GM18907 (cell line): ENCODE measurements around the gene GTF2E1.
"Not testable (repeated sequence)": the region's sequence is repeated elsewhere in the genome, so short reads cannot be mapped to it uniquely, and the experiment has no call there.

Source experiments
- ATAC-seq: cut with Tn5 transposase; IDR thresholded peaks from one replicate; pipeline ENCODE4 v1.9.1; 2021; ENCODE audit warnings: mild to moderate bottlenecking, moderate library complexity; ENCODE audit not compliant: unreplicated experiment

The GTF2E1 gene

DNA sequence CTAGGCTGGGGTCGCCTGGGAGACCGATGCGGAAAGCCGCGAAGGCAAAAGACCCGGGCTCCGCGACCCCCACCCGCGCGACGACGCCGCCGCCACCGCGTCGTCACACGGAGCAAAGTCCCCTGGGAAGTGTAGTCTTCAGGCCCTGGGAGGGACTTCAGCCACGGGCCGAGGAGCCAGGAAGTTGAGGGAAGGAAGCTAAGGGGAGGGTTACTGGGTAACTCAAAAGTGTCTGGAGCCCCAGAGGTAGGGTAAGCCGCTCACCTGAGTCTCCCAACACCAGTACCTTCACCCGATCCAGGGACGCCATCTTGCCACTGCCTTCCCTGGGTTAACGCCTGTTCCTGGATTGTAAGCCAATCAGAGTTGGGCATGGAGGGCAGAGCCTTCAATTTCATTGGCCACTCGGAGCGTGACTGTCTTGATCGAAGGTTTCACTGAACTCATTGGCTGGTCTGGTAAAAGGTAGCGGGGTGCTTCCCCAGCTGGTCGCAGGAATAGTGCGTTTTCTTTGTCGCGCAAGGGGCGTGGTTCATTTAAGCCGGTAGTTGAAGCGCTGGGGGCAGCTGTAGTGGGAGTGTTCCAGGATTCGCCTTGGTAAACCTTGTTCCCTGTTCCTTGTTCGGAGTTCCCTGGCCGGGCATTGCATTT, at the start of gene GTF2E1, which contains the start of gene RABL3:
TSS of gene GTF2E1 (plus strand) at position 547 of the 651 bp plus-strand sequence. CDS start 7,809 bp downstream, outside the sequence.
TSS of gene RABL3 (minus strand) at position 319 of the 651 bp plus-strand sequence. CDS start at position 310, 9 bp downstream.
- peak; percentile 99 for ATAC-seq

- ATAC-seq = no peak
Observed at GRCh38 chr3:120693439-120694171, 48.9 kb upstream of the GTF2E1 start.

DNA sequence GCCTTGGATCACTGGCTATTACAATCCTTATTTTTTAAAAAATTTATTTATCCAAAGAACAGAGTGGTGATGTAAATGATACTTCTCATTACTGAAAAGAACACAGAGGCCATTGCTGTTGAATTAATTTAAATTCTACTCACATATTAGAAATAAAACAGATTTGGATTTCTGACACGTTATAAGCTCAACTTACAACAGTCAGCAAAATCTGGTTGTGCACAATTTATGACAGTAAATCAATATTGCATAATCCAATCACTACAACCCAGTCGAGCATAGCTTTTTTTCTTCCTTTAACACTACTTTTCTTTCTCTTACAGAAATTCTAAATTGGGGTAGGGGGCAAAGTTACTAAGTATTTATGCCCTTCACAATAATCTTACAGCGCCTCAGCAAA, 43.2 kb upstream of the GTF2E1 start:
- ATAC-seq = no peak

DNA sequence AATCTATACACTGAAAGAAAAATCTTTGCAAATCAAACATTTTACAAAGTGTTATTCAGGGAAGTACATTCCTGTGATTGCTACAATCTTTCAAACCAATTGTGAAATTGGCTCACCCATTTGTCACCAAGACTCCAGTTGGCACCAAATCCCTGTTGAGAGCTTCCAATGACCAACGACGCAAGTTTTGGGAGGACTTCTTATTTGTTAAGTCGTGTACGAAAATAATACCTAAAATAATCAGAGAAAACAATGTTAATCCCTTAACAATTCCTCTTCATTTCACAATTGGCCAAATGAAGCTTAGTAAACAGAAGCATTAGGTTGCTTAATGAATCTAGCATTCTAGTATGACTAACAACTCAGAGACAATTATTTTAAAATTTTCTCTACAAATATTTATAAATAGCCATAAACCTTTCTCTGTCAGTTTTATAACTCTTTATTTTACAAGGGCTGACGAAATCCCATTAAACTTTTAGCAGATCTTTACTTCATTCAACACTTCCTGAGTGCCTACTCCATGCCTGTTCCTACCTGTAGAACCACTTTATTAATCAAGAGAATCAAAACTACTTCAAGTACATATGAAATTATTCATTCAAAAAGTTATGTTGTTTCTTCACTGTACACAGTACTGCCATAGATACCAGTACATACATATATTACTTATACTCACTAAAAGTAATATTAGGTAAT, 36.5 kb upstream of the GTF2E1 start:
- no peak for ATAC-seq

GRCh38 chr3:120706950-120707349, 35.6 kb upstream of the GTF2E1 start:
- ATAC-seq = no peak

DNA sequence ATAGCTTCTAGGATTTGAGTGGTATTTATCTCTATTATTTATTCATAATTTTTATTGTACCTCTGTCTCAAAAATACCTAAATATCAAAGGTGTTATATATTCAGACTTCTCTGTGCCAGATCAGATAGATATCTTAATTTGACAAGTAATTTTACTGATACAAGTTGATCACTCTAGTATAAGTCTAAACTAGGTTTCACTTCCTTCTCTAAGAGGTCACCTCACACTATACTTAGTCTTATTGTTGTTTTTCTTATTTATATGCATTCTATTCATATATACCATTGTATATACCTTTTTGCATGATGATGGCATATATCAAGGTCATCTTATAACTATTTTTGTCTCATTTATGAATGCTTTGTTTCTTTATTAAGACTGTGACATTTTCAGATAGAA, 34.1 kb upstream of the GTF2E1 start:
- ATAC-seq = peak; percentile 79

GRCh38 chr3:120710369-120710768, 32.2 kb upstream of the GTF2E1 start:
- ATAC-seq = no peak

DNA sequence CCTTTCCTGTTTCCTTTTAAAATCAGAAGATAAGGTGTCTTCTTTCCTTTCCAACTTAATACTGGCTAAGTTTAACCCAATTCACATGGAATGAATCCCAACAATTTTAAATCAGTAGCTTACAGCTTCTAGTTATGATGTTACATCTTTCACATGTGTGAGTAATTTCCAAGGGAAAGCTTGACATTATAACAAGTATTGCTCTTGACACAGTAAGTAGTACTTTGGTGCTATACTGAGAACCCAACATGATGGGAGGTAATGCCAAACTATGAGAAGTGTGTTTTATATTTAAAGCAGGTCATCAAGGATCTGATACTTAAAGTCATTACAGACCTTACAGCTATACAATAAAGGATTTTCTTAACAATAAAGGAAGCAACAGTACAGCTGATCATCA, 29.3 kb upstream of the GTF2E1 start:
- ATAC-seq = no peak

DNA sequence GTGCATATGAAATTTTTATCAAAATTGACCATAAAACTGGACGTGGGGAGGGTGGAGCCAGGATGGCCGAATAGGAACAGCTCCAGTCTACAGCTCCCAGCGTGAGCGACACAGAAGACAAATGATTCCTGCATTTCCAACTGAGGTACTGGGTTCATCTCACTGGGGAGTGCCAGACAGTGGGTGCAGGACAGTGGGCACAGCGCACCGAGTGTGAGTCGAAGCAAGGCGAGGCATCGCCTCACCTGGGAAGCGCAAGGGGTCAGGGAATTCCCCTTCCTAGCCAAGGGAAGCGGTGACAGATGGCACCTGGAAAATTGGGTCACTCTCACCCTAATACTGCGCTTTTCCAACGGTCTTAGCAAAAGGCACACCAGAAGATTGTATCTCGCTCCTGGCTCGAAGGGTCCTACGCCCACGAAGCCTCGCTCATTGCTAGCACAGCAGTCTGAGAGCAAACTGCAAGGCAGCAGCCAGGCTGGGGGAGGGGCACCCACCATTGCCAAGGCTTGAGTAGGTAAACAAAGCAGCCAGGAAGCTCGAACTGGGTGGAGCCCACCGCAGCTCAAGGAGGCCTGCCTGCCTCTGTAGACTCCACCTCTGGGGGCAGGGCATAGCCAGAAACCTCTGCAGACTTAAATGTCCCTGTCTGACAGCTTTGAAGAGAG, 23.2 kb upstream of the GTF2E1 start:
- not testable (repeated sequence) for ATAC-seq

DNA sequence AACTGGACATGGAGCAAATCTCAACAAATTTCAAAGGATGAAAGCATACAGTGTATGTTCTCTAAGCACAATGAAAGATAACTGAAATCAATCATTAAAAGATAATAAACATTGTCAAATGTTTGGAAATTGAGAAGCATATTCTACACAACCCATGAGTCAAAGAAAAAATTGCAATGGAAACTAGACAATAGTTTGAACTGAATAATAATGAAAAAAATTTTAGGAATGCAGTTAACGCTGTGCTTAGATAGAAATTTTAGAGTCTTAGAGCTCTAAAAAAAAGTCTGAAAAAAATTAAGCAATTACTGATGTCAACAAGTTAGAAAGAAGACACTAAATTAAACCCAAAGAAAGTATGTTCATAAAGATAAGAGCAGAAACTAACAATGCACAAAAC, 15.8 kb upstream of the GTF2E1 start:
- ATAC-seq = no peak

- ATAC-seq = no peak
Observed at GRCh38 chr3:120730576-120731542, 11.7 kb upstream of the GTF2E1 start.

- not testable (repeated sequence) for ATAC-seq
Observed at GRCh38 chr3:120738006-120738405, 4.5 kb upstream of the GTF2E1 start.

DNA sequence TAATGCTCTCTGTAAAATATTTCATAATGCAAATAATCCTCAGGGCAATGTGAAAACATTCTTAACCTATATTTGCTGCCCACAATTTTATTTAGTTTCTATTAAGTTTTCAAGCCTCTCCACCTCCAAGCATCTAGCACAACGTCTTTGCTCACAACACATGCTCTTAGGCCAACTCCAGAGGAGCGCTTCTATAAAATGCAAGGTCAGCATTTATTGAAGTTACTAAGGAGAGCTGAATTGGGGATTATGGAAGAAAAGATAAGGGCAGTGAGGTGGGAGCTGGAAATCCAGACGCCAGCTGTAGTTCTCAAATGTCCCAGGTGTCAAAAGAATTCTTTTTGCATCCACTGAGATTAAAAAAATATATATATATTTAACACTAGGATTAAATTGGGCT, 1.2 kb upstream of the GTF2E1 start:
- no peak for ATAC-seq

DNA sequence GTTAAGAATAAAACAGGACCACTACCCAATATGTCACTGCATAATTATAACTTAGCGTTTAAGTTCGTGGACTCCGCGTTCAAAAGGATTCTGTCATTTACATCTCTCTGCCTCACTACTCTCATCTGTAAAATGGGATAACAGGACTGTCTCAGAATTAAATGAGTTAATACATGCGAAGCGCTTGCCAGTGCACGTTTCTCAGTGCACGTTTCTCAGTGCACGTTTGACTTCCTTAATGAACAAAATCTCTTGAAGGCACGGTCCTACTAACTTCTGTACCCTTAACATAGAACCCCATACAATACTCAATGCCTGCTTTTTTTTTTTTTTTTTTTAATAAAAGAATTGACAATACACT, 727 bp upstream of the GTF2E1 start:
- no peak for ATAC-seq

- peak; percentile 34 for ATAC-seq
Observed at GRCh38 chr3:120742849-120743365, 363 bp downstream of the GTF2E1 start.

DNA sequence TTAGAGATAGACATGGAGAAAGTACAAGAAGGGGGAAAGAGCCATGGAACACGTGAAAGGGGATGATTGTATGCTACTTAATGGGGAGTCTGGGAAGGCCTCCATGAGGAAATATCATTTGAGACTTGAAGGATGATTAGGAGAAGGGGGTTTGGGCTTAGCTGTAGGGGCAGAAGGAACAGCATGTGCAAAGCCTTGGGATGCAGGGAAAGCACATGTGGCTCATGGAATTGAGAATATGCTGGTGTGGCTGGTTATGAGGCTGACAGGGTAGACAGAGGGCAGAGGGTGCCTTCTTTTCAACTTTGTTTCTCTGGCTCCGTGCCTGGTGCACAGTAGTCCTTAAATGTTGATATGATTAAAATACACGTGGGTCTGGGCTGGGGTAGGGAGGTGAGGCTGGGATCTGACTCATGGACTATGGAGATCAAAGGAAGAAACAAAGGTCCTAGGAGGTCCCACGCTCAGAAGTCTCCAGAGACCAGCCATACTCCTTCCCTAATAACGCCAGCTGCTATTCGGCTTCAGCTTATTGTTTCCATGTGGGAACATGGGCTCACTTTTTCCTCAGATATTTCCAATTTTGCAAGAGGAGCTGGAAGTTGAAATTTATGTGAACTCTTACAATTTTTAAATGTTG, 1.1 kb downstream of the GTF2E1 start:
- no peak for ATAC-seq

DNA sequence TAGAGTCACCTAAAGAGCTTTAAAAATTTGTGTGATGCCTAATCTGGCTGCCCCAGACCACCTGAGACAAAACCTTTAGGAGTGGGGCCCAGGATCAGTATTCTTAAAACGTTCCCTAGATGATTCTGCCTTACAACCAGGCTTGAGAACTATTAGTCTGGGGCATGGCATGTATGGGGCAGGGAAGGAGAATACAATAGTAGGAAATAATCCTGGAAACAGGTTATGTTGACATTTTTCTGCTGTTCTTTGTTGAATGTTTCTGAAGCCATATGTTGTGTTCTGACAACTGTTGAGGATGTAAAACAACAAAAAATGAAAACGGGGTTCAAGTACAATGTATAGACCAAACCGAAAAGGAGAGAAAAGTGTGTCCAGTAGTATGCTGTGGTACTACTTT, 2.9 kb downstream of the GTF2E1 start:
- no peak for ATAC-seq

DNA sequence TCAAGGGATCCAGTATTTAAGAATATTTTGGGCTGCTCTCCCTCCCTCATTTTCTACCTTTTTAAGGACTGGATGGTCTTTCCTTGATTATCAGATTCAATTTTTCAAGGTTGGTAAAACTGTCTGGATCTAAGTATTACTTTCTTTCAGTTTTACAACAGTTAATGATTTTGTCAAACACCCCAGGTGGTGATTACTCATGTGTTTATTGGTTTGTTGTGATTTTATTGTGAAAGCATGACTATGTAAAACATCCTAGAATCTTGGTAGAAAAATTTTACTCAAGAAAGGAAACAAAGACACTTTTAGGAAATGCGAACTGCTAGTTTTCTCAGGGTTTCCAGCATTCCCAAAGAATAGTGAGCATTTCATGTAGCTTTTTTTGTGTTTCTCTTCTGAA, 7.3 kb downstream of the GTF2E1 start:
- no peak for ATAC-seq

GRCh38 chr3:120752230-120752629, 9.7 kb downstream of the GTF2E1 start:
- no peak for ATAC-seq
